B cell (primary cell): ENCODE data around the gene TNFAIP8L2. TPM values are rescaled to one million over a fixed set of nuclear protein-coding genes. Genes with fewer than 3 reads are reported as not detected.

Experiments used
- ATAC-seq: fragments of 200-7000 bp; cut with Tn5 transposase; one replicate; pipeline ENCODE4 v1.10.0; 2021; ENCODE audit warnings: low read depth, mild to moderate bottlenecking, moderate number of reproducible peaks, moderate library complexity
- CTCF ChIA-PET: fragments of 350-600 bp; sonication (Branson Sonifier 250); formaldehyde crosslinking; loops from one replicate; lab custom pipeline; 2021; ENCODE audit warnings: antibody characterized with exemption, inconsistent platforms; lab: Charles Lee
- POLR2A ChIA-PET: fragments of 350-600 bp; sonication (Branson Sonifier 250); formaldehyde crosslinking; loops from one replicate; lab custom pipeline; 2021; ENCODE audit warnings: antibody characterized with exemption; lab: Charles Lee
- DNase-seq: peaks from one replicate; pipeline ENCODE4 v3.0.0; 2013
- H2AFZ ChIP-seq: 2 replicates; pipeline ENCODE4 v1.6.1; 2012; ENCODE audit warnings: mild to moderate bottlenecking, low read depth, low read length; ENCODE audit not compliant: insufficient read depth, poor library complexity, severe bottlenecking
- H3K27ac ChIP-seq, 2 donors: 1 replicate in 1 of 2; 2 replicates in 1 of 2; pipeline ENCODE4 v1.5.1; 2012 to 2013; ENCODE audit warnings: low read length in 2 of 2, mild to moderate bottlenecking in 2 of 2, moderate library complexity in 1 of 2
- H3K27me3 ChIP-seq, 4 experiments: fragments of 200-600 bp in 1 of 4; sonication (generic) in 1 of 4; replicated peaks in 1 of 4; 1 replicate in 2 of 4; 2 replicates in 2 of 4; pipeline versions ENCODE4 v1.6.1 to v1.7.0; 2013 to 2016; ENCODE audit warnings: low read length in 3 of 4, mild to moderate bottlenecking in 2 of 4, mixed read lengths in 1 of 4, moderate library complexity in 1 of 4; ENCODE audit not compliant: insufficient read depth in 4 of 4, control insufficient read depth in 3 of 4; ENCODE audit errors: control extremely low read depth in 1 of 4
- H3K36me3 ChIP-seq, 2 experiments: replicated peaks in 1 of 2; 1 replicate in 1 of 2; 2 replicates in 1 of 2; pipeline versions ENCODE4 v1.6.1 to v1.7.1; 2013; ENCODE audit warnings: low read length in 1 of 2; ENCODE audit not compliant: insufficient read depth in 2 of 2, control insufficient read depth in 1 of 2; ENCODE audit errors: control extremely low read depth in 1 of 2, extremely low read depth in 1 of 2
- H3K4me1 ChIP-seq, 2 donors: fragments of 200-600 bp in 1 of 2; sonication (generic) in 1 of 2; 1 replicate in 1 of 2; 2 replicates in 1 of 2; pipeline versions ENCODE4 v1.5.1 to v1.6.1; 2013 to 2017; ENCODE audit warnings: low read length in 2 of 2; ENCODE audit not compliant: control insufficient read depth in 2 of 2, insufficient read depth in 2 of 2
- H3K4me2 ChIP-seq: replicated peaks from 2 replicates; pipeline ENCODE3; 2012; ENCODE audit warnings: mild to moderate bottlenecking, low read depth, low read length; ENCODE audit not compliant: poor library complexity, severe bottlenecking
- H3K4me3 ChIP-seq, 5 experiments: fragments of 200-600 bp in 1 of 5; sonication (generic) in 1 of 5; 1 replicate in 3 of 5; 2 replicates in 2 of 5; pipeline versions ENCODE4 v1.5.1 to v1.7.0; 2011 to 2016; ENCODE audit warnings: low read length in 4 of 5, mild to moderate bottlenecking in 4 of 5, low read depth in 2 of 5, control low read depth in 1 of 5, moderate library complexity in 1 of 5; ENCODE audit not compliant: insufficient read depth in 1 of 5; ENCODE audit errors: control extremely low read depth in 1 of 5, extremely low read depth in 1 of 5
- H3K79me2 ChIP-seq: fragments of 200-600 bp; sonication (generic); one replicate; pipeline ENCODE4 v1.6.0; 2016; ENCODE audit warnings: low read length; ENCODE audit not compliant: control insufficient read depth, insufficient read depth
- H3K9ac ChIP-seq: fragments of 200-600 bp; sonication (generic); 2 replicates; pipeline ENCODE4 v1.6.1; 2017; ENCODE audit warnings: mild to moderate bottlenecking, low read length, moderate library complexity
- H3K9me3 ChIP-seq, 3 donors: one replicate each; pipeline versions ENCODE4 v1.6.1 to v1.7.1; 2013; ENCODE audit warnings: low read length in 2 of 3; ENCODE audit not compliant: control insufficient read depth in 2 of 3, insufficient read depth in 1 of 3; ENCODE audit errors: control extremely low read depth in 1 of 3
- H4K20me1 ChIP-seq: 2 replicates; pipeline ENCODE4 v1.6.0; 2012; ENCODE audit warnings: mild to moderate bottlenecking, low read length; ENCODE audit not compliant: insufficient read depth, control insufficient read depth, poor library complexity, severe bottlenecking
- H3K27ac Mint-ChIP-seq: one replicate; pipeline ENCODE4 v1.8.0; 2021; ENCODE audit warnings: mixed read lengths
- H3K27me3 Mint-ChIP-seq: one replicate; pipeline ENCODE4 v1.8.0; 2021; ENCODE audit warnings: mixed read lengths
- H3K4me1 Mint-ChIP-seq: one replicate; pipeline ENCODE4 v1.8.0; 2021; ENCODE audit warnings: mixed read lengths
- H3K4me3 Mint-ChIP-seq: one replicate; pipeline ENCODE4 v1.8.0; 2021; ENCODE audit warnings: mixed read lengths
- H3K9me3 Mint-ChIP-seq: one replicate; pipeline ENCODE4 v1.8.0; 2022; ENCODE audit warnings: mixed read lengths; ENCODE audit not compliant: insufficient read depth
- CTCF ChIP-seq: fragments of 200-600 bp; IDR thresholded peaks from one replicate; pipeline ENCODE4 v1.8.0; 2022; ENCODE audit warnings: antibody characterized with exemption, mild to moderate bottlenecking
- EZH2 ChIP-seq: IDR thresholded peaks from 2 replicates; pipeline ENCODE4 v1.6.1; 2012; ENCODE audit warnings: borderline replicate concordance, low read depth, mild to moderate bottlenecking, moderate library complexity, low read length; ENCODE audit not compliant: insufficient read depth, poor library complexity, severe bottlenecking
- WGBS: methylation state at CpG from one replicate; pipeline ENCODE4 v1.1.5; 2013; ENCODE audit warnings: missing lambda C conversion rate; ENCODE audit not compliant: insufficient coverage; 5-methylcytosine and 5-hydroxymethylcytosine counted together
- intact Hi-C: fragments of 100-400 bp; cut with micrococcal nuclease; formaldehyde crosslinking; loops from one replicate; pipeline ENCODE4 v1.10.0; 2022
- polyA plus RNA-seq: library from polyadenylated mRNA; depleted of rRNA; stranded (reverse); fragments of >200 nt; gene quantifications from 2 replicates; pipeline ENCODE4 v1.2.3, GENCODE V29; 2012
- total RNA-seq, 2 donors: library from RNA; stranded (reverse); fragments of 120-200 nt in 1 of 2; gene quantifications; 1 replicate in 1 of 2; 2 replicates in 1 of 2; pipeline versions ENCODE4 v1.2.3 to v1.2.4, GENCODE V29; 2013 to 2022

Gene TNFAIP8L2
- total and polyA plus RNA-seq, 2 donors (not counting 1 experiment from before 2014, with no cell fraction given) = 9.1 to 14.9 TPM

- H3K9me3 Mint-ChIP-seq = no peaks in the 10 kb centered on the region
- WGBS = no CpG with 5 or more reads among the region's 3 CpGs
- DNase-seq = no peak
- Histone ChIP-seq H3K9me3 (no peaks in the 10 kb centered on the region), H4K20me1 (no peaks in the 10 kb centered on the region), H3K4me3 (no peak overlapping the region), H3K4me2 (no peak overlapping the region), H3K27ac (no peak overlapping the region), H2AFZ (no peak overlapping the region), H3K27me3 (peaks cover 0 to 4% (median 0%) of the 10 kb centered on the region in 4 experiments), H3K79me2 (no peaks in the 10 kb centered on the region), H3K36me3 (no peaks in the 10 kb centered on the region), H3K9ac (no peak overlapping the region), H3K4me1 (peaks cover 6 to 15% of the 10 kb centered on the region in 2 donors)
- no peak overlapping the region for H3K27ac Mint-ChIP-seq
- H3K27me3 Mint-ChIP-seq = no peaks in the 10 kb centered on the region
- no peak for ATAC-seq
- ChIA-PET POLR2A (interaction anchor here (0.6 kb wide), 1 partner anchor 128 kb away, joined by 3 read pairs; no protein-coding TSS in a partner anchor), CTCF (interaction anchor here (0.8 to 1.1 kb wide), 2 partner anchors 21 to 35 kb away, joined by 3 to 4 read pairs; no protein-coding TSS in a partner anchor)
- TF ChIP-seq EZH2 = no peak
- no peak for TF ChIP-seq CTCF
- peaks cover 14% of the 10 kb centered on the region for H3K4me1 Mint-ChIP-seq
- intact Hi-C loops = no loop called here
- H3K4me3 Mint-ChIP-seq = no peak overlapping the region
Observed at GRCh38 chr1:151134396-151134795, 22.1 kb upstream of the TNFAIP8L2 start.

- H3K9me3 Mint-ChIP-seq = no peaks in the 10 kb centered on the region
- Histone ChIP-seq H3K9ac (no peak overlapping the region), H3K4me1 (peaks cover 6 to 15% of the 10 kb centered on the region in 2 donors), H3K4me3 (no peak overlapping the region), H3K36me3 (no peaks in the 10 kb centered on the region), H3K79me2 (no peaks in the 10 kb centered on the region), H3K4me2 (no peak overlapping the region), H3K27ac (no peak overlapping the region), H4K20me1 (no peaks in the 10 kb centered on the region), H2AFZ (no peak overlapping the region), H3K9me3 (no peaks in the 10 kb centered on the region), H3K27me3 (peaks cover 0 to 4% (median 0%) of the 10 kb centered on the region in 4 experiments)
- intact Hi-C loops = no loop called here
- no peak overlapping the region for H3K4me3 Mint-ChIP-seq
- ChIA-PET CTCF (interaction anchor here (0.6 to 1.1 kb wide), 3 partner anchors 9 to 34 kb away, joined by 3 read pairs; no protein-coding TSS in a partner anchor), POLR2A (no interaction called here)
- DNase-seq = no peak
- no peak for ATAC-seq
- TF ChIP-seq CTCF (no peak), EZH2 (no peak)
- H3K27ac Mint-ChIP-seq = no peak overlapping the region
- H3K4me1 Mint-ChIP-seq = peaks cover 14% of the 10 kb centered on the region
- no peaks in the 10 kb centered on the region for H3K27me3 Mint-ChIP-seq
- WGBS = 98% methylated on average over 6 of the region's 7 CpGs
Observed at GRCh38 chr1:151134991-151135390, 21.5 kb upstream of the TNFAIP8L2 start.
